ENCODE results near the gene COBL.

The COBL gene

GRCh38 chr7:51260516-51260915 is 56.1 kb downstream of the COBL start:
- no peak overlapping the region for H3K4me3 ChIP-seq (ENCODE audit: low read depth, low read length)
- no peak for TF ChIP-seq CTCF (IDR thresholded peaks at IDR 0.05; ENCODE audit: low read depth, low read length)

- no peak overlapping the region for H3K4me3 ChIP-seq (ENCODE audit: low read depth, low read length)
- no peak for TF ChIP-seq CTCF (IDR thresholded peaks at IDR 0.05; ENCODE audit: low read depth, low read length)
These were observed 56.8 kb downstream of the COBL start for GRCh38 chr7:51259766-51260165.

- H3K4me3 ChIP-seq (ENCODE audit: low read depth, low read length), result no peak overlapping the region
- TF ChIP-seq CTCF (IDR thresholded peaks at IDR 0.05; ENCODE audit: low read depth, low read length), result no peak
These were observed 59.7 kb downstream of the COBL start for GRCh38 chr7:51256916-51257315.

GRCh38 chr7:51256209-51256781 is 60.3 kb downstream of the COBL start:
- TF ChIP-seq CTCF (IDR thresholded peaks at IDR 0.05; ENCODE audit: low read depth, low read length), result no peak

DNA sequence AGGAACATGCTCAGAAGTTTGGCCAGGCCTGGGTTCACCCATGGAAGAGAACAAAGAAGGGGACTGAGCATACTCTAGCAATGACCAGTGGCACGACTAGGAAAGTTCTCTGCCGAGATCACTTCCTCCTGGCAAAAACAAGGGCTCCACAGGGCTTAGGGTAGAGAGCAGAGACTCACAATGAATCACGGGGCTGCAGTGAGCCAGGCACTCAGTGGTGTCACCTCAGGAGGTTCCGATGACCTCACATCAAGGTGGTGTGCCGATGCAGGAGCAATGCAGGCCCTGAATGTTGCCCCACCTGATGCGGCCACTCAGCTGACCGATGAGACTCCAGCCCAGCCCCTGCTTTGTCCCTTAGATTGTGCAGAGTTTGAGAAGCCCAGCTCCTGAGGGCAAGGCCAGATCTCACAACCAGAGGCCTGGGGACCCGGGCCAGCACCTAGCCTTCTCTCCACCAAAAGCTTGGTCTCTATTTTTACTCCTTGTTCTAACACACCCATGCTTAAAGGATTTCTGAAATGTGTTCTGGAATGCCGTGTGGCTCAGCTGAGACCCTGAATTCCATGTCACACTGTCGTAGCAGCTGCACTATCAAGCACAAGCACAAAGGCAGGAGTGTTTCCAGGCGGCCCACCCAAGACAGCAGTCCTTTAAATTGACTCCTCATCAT is 60.9 kb downstream of the COBL start:
- no peak overlapping the region for H3K4me3 ChIP-seq (ENCODE audit: low read depth, low read length)
- no peak for TF ChIP-seq CTCF (IDR thresholded peaks at IDR 0.05; ENCODE audit: low read depth, low read length)

More at GRCh38 chr7:51256209-51256781, 60.3 kb downstream of the COBL start:
- no peak overlapping the region for H3K4me3 ChIP-seq (ENCODE audit: low read depth, low read length)

GRCh38 chr7:51255036-51255435 is 61.6 kb downstream of the COBL start:
- no peak overlapping the region for H3K4me3 ChIP-seq (ENCODE audit: low read depth, low read length)
- no peak for TF ChIP-seq CTCF (IDR thresholded peaks at IDR 0.05; ENCODE audit: low read depth, low read length)

DNA sequence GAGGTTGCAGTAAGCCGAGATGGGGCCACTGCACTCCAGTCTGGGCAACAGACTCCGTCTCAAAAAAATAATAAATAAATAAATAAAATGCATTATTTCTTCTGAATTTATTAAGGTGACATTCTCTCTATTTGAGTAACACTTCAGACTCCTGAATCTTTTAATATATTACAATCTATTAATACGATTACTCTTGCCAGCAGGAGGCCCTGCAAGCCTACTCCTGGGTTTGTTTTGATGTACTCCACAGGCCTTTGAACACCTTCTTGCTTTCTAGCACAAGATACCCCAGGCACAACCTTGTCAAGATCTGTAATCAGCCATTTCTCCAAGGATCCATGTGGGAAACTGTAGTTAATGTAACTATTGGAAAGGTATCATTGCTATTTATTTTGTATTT is 63.5 kb downstream of the COBL start:
- no peak for TF ChIP-seq CTCF (IDR thresholded peaks at IDR 0.05; ENCODE audit: low read depth, low read length)
- no peak overlapping the region for H3K4me3 ChIP-seq (ENCODE audit: low read depth, low read length)
